Ishikawa (cell line): ENCODE measurements around the gene TMEM8B.

Experiments
- CEBPB ChIP-seq: IDR thresholded peaks from 2 replicates; pipeline ENCODE4 v1.6.1; 2012
- CREB1 ChIP-seq: IDR thresholded peaks from 2 replicates; pipeline ENCODE4 v1.6.1; 2012; ENCODE audit warnings: low read depth
- EGR1 ChIP-seq: IDR thresholded peaks from 2 replicates; pipeline ENCODE4 v1.6.1; 2012
- EP300 ChIP-seq: IDR thresholded peaks from 2 replicates; pipeline ENCODE4 v1.6.1; 2012; ENCODE audit warnings: borderline replicate concordance
- FOXM1 ChIP-seq: IDR thresholded peaks from 2 replicates; pipeline ENCODE4 v1.6.1; 2012; ENCODE audit warnings: low read depth, borderline replicate concordance
- NFIC ChIP-seq: IDR thresholded peaks from 2 replicates; pipeline ENCODE4 v1.6.1; 2012
- RAD21 ChIP-seq: IDR thresholded peaks from 2 replicates; pipeline ENCODE4 v1.6.1; 2012; ENCODE audit warnings: low read depth
- TAF1 ChIP-seq: IDR thresholded peaks from 2 replicates; pipeline ENCODE4 v1.6.1; 2012; ENCODE audit warnings: low read depth, mild to moderate bottlenecking
- TCF12 ChIP-seq: IDR thresholded peaks from 2 replicates; pipeline ENCODE4 v1.6.1; 2012; ENCODE audit warnings: low read depth
- TEAD4 ChIP-seq: IDR thresholded peaks from 2 replicates; pipeline ENCODE4 v1.6.1; 2012
- YY1 ChIP-seq: IDR thresholded peaks from 2 replicates; pipeline ENCODE4 v1.6.1; 2012; ENCODE audit warnings: low read depth
- ZBTB7A ChIP-seq: IDR thresholded peaks from 2 replicates; pipeline ENCODE4 v1.6.1; 2012; ENCODE audit warnings: low read depth
- TF ChIP-seq, protein P1 (sequence below): IDR thresholded peaks from 2 replicates; pipeline ENCODE4 v1.6.1; 2012; ENCODE audit warnings: low read depth, mild to moderate bottlenecking
- TF ChIP-seq, protein P2 (sequence below): IDR thresholded peaks from 2 replicates; pipeline ENCODE4 v1.6.1; 2012
- TF ChIP-seq, protein P3 (sequence below): IDR thresholded peaks from 2 replicates; pipeline ENCODE4 v1.6.1; 2012

TMEM8B gene

DNA sequence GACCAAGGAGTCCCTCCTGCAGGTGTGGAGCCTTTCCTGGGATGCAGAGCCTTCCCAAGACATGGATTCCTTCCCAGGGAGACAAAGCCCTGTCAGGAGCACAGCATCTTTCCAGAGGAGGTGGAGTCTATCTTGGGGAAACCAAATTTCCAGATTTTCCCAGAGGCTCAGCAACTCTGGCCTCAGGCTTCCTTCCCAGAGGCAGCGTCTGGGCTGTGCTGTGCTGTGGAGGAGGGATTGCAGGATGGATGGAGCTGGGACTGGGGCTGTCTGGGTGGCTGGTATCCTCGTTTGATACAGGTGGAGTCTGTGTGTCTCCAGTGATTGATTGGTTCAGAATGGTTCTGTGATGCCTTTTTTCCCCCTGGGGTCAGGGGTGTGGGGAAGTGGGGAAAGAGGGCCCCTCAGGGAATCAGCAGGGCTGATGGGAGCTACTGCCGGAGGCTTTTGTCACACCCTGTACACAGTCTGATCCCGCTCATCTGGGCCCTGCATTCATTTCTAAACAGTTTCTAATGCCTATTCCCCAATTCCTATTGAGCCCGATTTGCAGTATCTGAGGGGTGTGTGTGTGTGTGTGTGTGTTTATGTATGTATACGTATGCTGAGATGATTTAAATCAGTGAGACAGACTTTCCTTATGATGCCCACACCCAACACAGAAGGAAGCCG, 25.2 kb downstream of the TMEM8B start:
- TF ChIP-seq YY1 (no peak), RAD21 (no peak), TEAD4 (no peak), EP300 (no peak)
- TF ChIP-seq, protein P1, sequence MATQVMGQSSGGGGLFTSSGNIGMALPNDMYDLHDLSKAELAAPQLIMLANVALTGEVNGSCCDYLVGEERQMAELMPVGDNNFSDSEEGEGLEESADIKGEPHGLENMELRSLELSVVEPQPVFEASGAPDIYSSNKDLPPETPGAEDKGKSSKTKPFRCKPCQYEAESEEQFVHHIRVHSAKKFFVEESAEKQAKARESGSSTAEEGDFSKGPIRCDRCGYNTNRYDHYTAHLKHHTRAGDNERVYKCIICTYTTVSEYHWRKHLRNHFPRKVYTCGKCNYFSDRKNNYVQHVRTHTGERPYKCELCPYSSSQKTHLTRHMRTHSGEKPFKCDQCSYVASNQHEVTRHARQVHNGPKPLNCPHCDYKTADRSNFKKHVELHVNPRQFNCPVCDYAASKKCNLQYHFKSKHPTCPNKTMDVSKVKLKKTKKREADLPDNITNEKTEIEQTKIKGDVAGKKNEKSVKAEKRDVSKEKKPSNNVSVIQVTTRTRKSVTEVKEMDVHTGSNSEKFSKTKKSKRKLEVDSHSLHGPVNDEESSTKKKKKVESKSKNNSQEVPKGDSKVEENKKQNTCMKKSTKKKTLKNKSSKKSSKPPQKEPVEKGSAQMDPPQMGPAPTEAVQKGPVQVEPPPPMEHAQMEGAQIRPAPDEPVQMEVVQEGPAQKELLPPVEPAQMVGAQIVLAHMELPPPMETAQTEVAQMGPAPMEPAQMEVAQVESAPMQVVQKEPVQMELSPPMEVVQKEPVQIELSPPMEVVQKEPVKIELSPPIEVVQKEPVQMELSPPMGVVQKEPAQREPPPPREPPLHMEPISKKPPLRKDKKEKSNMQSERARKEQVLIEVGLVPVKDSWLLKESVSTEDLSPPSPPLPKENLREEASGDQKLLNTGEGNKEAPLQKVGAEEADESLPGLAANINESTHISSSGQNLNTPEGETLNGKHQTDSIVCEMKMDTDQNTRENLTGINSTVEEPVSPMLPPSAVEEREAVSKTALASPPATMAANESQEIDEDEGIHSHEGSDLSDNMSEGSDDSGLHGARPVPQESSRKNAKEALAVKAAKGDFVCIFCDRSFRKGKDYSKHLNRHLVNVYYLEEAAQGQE, result no peak

DNA sequence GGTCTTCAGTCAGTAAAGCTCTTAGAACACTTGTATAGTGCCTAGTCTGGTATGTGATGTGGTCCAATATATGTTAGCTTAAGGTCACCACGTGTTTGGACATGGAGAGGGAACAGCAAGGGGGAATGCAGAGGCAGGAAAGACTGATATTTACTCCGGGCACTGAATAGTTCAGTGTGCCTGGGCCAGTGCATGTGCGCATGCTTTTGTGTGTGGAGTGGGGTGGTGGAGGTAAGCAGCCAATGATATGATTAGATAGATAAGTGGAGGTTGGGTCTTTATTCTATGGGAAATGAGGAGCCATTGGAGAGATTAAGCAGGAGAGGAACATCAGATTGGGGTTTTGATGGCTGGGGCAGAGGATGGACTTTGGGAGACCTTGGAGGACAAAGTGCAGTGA, 27.2 kb downstream of the TMEM8B start:
- TF ChIP-seq CEBPB, result no peak
- TF ChIP-seq CREB1, result no peak

DNA sequence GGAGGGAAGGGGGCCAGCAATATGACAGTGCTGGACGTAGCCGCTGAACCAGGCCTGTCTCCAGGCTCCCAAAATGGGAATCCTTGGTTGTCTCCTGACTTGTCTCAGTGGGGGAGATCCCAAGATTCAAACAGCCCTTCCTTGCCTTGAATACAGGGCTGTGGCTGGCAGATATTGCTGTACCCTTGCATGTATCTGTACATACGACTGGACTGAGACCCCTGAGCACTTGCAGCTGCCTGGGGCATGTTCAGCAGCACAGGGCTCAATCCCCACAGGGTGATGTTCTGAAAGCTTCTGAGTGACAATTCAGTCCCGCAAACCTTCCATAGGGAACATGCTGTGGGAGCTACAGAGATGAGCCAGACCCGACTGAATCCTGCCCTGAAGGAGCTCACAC, 27.9 kb downstream of the TMEM8B start:
- TF ChIP-seq, protein P1, result no peak
- TF ChIP-seq, protein P2, sequence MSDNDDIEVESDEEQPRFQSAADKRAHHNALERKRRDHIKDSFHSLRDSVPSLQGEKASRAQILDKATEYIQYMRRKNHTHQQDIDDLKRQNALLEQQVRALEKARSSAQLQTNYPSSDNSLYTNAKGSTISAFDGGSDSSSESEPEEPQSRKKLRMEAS, result no peak
- TF ChIP-seq NFIC (no peak), RAD21 (no peak), TEAD4 (no peak), TCF12 (no peak), CEBPB (no peak)
- TF ChIP-seq, protein P3, sequence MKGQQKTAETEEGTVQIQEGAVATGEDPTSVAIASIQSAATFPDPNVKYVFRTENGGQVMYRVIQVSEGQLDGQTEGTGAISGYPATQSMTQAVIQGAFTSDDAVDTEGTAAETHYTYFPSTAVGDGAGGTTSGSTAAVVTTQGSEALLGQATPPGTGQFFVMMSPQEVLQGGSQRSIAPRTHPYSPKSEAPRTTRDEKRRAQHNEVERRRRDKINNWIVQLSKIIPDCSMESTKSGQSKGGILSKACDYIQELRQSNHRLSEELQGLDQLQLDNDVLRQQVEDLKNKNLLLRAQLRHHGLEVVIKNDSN, result no peak

DNA sequence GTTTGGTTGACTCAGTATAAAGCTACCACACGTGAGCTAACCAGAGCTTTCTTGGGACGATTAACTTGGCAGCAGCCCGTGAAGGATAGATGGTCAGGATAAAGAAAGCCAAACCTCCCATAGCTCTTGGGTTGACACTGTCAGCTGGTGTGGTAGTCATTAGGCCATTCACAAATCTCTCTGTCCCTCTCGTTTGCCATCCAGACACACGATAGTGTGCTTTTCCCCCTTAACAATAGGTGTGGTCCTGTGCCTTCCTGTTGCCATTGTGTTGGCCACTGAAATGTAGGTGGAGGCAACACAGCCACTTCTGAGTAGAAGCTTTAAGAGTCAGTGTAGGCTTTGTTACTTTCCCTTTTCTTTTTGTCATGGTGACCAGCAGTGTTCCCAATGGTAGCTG, 29.4 kb downstream of the TMEM8B start:
- TF ChIP-seq FOXM1 (no peak), CREB1 (no peak), CEBPB (no peak), RAD21 (no peak), YY1 (no peak), TAF1 (no peak), ZBTB7A (no peak), EGR1 (no peak), TCF12 (no peak), TEAD4 (no peak)
- TF ChIP-seq, protein P1, result no peak
- TF ChIP-seq, protein P3, result no peak
- TF ChIP-seq, protein P2, result no peak

DNA sequence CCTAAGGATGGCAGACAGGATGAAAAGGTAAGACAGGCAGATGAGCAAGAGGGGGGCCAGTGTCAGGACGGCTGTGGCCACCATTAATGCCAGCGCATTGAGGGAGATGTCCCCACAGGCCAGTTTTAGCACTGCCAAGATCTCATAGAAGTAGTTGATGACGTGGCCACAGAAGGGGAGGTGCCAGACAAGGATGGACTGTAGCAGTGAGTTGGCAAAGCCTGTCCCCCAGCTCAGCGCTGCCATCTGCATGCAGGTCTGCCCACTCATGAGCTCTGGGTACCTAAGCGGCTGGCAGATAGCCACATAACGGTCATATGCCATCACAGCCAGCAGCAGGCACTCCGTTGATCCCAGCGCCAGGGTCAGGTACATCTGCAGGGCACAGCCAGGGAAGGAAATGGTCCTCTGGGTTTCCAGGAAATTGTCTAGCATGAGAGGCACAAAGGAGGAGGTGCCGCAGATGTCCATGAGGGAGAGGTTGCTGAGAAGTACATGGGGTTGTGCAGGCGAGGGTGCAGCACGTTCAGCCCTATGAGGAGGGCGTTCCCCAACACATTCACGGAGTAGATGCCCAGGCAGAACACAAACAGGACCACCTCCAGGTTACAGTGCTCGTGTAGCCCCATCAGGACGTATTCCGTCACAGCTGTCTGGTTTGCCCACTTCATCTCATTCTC, 30.4 kb downstream of the TMEM8B start:
- TF ChIP-seq, protein P3, result no peak
- TF ChIP-seq TEAD4, result no peak
- TF ChIP-seq, protein P1, result no peak
